ENCODE results near the gene WDFY2. TPM values are rescaled to one million over a fixed set of nuclear protein-coding genes. Genes with fewer than 3 reads are reported as not detected.

The WDFY2 gene
- total RNA-seq, 1 donor from 2014 or later, result 11.1 TPM

- no peak for TF ChIP-seq CTCF (IDR thresholded peaks at IDR 0.05; ENCODE audit: insufficient read depth, low read length, poor library complexity, severe bottlenecking)
- no peaks in the 10 kb centered on the region for H3K27me3 ChIP-seq (ENCODE audit: control insufficient read depth, insufficient read depth, low read length)
- no peak for DNase-seq (ENCODE audit: low read depth)
- no peak overlapping the region for H3K4me3 ChIP-seq (ENCODE audit: low read depth, low read length)
- no peaks in the 10 kb centered on the region for H3K36me3 ChIP-seq (ENCODE audit: control insufficient read depth, insufficient read depth, low read length)
Measured at GRCh38 chr13:51745243-51745642, 161.0 kb downstream of the WDFY2 start.

GRCh38 chr13:51746802-51747201 is 162.5 kb downstream of the WDFY2 start:
- DNase-seq (ENCODE audit: low read depth), result no peak
- no peak for TF ChIP-seq CTCF (IDR thresholded peaks at IDR 0.05; ENCODE audit: insufficient read depth, low read length, poor library complexity, severe bottlenecking)
- no peaks in the 10 kb centered on the region for H3K36me3 ChIP-seq (ENCODE audit: control insufficient read depth, insufficient read depth, low read length)
- no peaks in the 10 kb centered on the region for H3K27me3 ChIP-seq (ENCODE audit: control insufficient read depth, insufficient read depth, low read length)
- H3K4me3 ChIP-seq (ENCODE audit: low read depth, low read length), result no peak overlapping the region

- no peak for DNase-seq (ENCODE audit: low read depth)
- H3K4me3 ChIP-seq (ENCODE audit: low read depth, low read length), result no peak overlapping the region
- no peaks in the 10 kb centered on the region for H3K27me3 ChIP-seq (ENCODE audit: control insufficient read depth, insufficient read depth, low read length)
- TF ChIP-seq CTCF (IDR thresholded peaks at IDR 0.05; ENCODE audit: insufficient read depth, low read length, poor library complexity, severe bottlenecking), result no peak
- no peaks in the 10 kb centered on the region for H3K36me3 ChIP-seq (ENCODE audit: control insufficient read depth, insufficient read depth, low read length)
Measured at GRCh38 chr13:51747438-51748434, 163.5 kb downstream of the WDFY2 start.

- no peak for TF ChIP-seq CTCF (IDR thresholded peaks at IDR 0.05; ENCODE audit: insufficient read depth, low read length, poor library complexity, severe bottlenecking)
- H3K36me3 ChIP-seq (ENCODE audit: control insufficient read depth, insufficient read depth, low read length), result no peaks in the 10 kb centered on the region
- no peak for DNase-seq (ENCODE audit: low read depth)
- H3K4me3 ChIP-seq (ENCODE audit: low read depth, low read length), result no peak overlapping the region
- no peaks in the 10 kb centered on the region for H3K27me3 ChIP-seq (ENCODE audit: control insufficient read depth, insufficient read depth, low read length)
Measured at GRCh38 chr13:51756651-51757050, 172.4 kb downstream of the WDFY2 start.

- no peak for TF ChIP-seq CTCF (IDR thresholded peaks at IDR 0.05; ENCODE audit: insufficient read depth, low read length, poor library complexity, severe bottlenecking)
- H3K36me3 ChIP-seq (ENCODE audit: control insufficient read depth, insufficient read depth, low read length), result no peaks in the 10 kb centered on the region
- H3K4me3 ChIP-seq (ENCODE audit: low read depth, low read length), result no peak overlapping the region
- no peak for DNase-seq (ENCODE audit: low read depth)
- H3K27me3 ChIP-seq (ENCODE audit: control insufficient read depth, insufficient read depth, low read length), result no peaks in the 10 kb centered on the region
Measured at GRCh38 chr13:51758691-51759090, 174.4 kb downstream of the WDFY2 start.
